Body of pancreas (tissue), 4 donors: ENCODE data around the gene ALS2CL. TPM values are rescaled to one million over a fixed set of nuclear protein-coding genes. Genes with fewer than 3 reads are reported as not detected.

ENCODE experiments used
- ATAC-seq: fragments of 150-250 bp; one replicate; pipeline ENCODE4 v1.9.1; 2016
- DNase-seq, 4 donors: peaks; one replicate each; pipeline ENCODE4 v3.0.0-alpha.2; 2019
- H3K27ac ChIP-seq, 4 donors: fragments of 200-600 bp; sonication (generic); 1 replicate in 3 of 4; 2 replicates in 1 of 4; pipeline versions ENCODE4 v1.5.1 to v1.6.1; 2016 to 2019; ENCODE audit warnings: mild to moderate bottlenecking in 1 of 4, mixed read lengths in 1 of 4, moderate library complexity in 1 of 4
- H3K27me3 ChIP-seq, 2 donors: fragments of 200-600 bp; sonication (generic); one replicate each; pipeline ENCODE4 v1.6.0; 2016; ENCODE audit warnings: mild to moderate bottlenecking in 1 of 2
- H3K36me3 ChIP-seq, 2 donors: fragments of 200-600 bp; sonication (generic); replicated peaks in 1 of 2; 2 replicates each; pipeline ENCODE4 v1.5.1; 2016; ENCODE audit warnings: low read depth in 2 of 2; ENCODE audit not compliant: insufficient read depth in 1 of 2
- H3K4me1 ChIP-seq: fragments of 200-600 bp; sonication (generic); one replicate; pipeline ENCODE4 v1.6.0; 2016
- H3K4me3 ChIP-seq, 2 donors: fragments of 200-600 bp; sonication (generic); 1 replicate in 1 of 2; 2 replicates in 1 of 2; pipeline ENCODE4 v1.5.1; 2016 to 2019
- H3K9me3 ChIP-seq, 3 donors: fragments of 200-600 bp; sonication (generic); 1 replicate in 2 of 3; 2 replicates in 1 of 3; pipeline ENCODE4 v1.5.1; 2016
- POLR2A ChIP-seq, 3 donors: fragments of 450-650 bp; IDR thresholded peaks; one replicate each; pipeline ENCODE4 v1.6.1; 2016; ENCODE audit warnings: antibody characterized with exemption in 3 of 3, mild to moderate bottlenecking in 2 of 3
- WGBS, 2 donors: methylation state at CpG; one replicate each; pipeline ENCODE4 v1.1.5; 2017; 5-methylcytosine and 5-hydroxymethylcytosine counted together
- intact Hi-C: fragments of 100-400 bp; cut with DNase I; formaldehyde crosslinking; loops from one replicate; pipeline ENCODE4 v1.15.1; 2023
- total RNA-seq, 2 donors: library from RNA; depleted of rRNA; stranded (reverse); fragments of >200 nt; gene quantifications; one replicate each; pipeline ENCODE4 v1.1.0, GENCODE V29; 2016
- TF ChIP-seq, protein P1 (sequence below), 7 experiments: fragments of 450-650 bp in 4 of 7; fragments of 200-600 bp in 3 of 7; sonication (generic) in 3 of 7; IDR thresholded peaks; one replicate each; pipeline ENCODE4 v1.5.1; 2016 to 2019; ENCODE audit warnings: antibody characterized with exemption in 7 of 7

The ALS2CL gene
- total RNA-seq, 2 donors from 2014 or later: 30.3 to 48.5 TPM

DNA sequence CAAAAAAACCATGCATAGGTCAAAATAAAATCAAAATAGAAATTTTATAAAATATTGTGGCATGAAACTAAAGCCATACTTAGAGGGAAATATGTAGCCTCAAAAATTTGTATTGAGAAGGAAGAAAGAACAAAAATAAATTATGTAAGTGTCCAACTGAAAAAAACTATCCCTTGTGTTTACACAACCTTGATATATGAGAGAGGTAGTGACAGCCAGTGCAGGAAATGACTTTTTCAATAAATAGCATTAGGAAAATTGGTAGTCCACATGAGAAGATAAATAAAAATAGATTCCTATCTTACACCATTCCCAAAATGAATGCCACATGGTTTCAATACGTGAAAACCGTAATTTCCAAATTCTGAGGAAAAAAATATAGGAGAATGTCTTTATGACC, 37.3 kb upstream of the ALS2CL start:
- Histone ChIP-seq H3K9me3 (no peaks in the 10 kb centered on the region), H3K36me3 (no peaks in the 10 kb centered on the region), H3K27me3 (no peaks in the 10 kb centered on the region), H3K4me3 (no peak overlapping the region), H3K27ac (no peak overlapping the region), H3K4me1 (peaks cover 8% of the 10 kb centered on the region)
- WGBS, 2 donors: 26 to 34% methylated on average over 2 of the region's 2 CpGs
- intact Hi-C loops: no loop called here
- DNase-seq (no peak), ATAC-seq (peak; percentile 24)
- no peak for TF ChIP-seq POLR2A (IDR thresholded peaks at IDR 0.05)
- TF ChIP-seq, protein P1, sequence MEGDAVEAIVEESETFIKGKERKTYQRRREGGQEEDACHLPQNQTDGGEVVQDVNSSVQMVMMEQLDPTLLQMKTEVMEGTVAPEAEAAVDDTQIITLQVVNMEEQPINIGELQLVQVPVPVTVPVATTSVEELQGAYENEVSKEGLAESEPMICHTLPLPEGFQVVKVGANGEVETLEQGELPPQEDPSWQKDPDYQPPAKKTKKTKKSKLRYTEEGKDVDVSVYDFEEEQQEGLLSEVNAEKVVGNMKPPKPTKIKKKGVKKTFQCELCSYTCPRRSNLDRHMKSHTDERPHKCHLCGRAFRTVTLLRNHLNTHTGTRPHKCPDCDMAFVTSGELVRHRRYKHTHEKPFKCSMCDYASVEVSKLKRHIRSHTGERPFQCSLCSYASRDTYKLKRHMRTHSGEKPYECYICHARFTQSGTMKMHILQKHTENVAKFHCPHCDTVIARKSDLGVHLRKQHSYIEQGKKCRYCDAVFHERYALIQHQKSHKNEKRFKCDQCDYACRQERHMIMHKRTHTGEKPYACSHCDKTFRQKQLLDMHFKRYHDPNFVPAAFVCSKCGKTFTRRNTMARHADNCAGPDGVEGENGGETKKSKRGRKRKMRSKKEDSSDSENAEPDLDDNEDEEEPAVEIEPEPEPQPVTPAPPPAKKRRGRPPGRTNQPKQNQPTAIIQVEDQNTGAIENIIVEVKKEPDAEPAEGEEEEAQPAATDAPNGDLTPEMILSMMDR (IDR thresholded peaks at IDR 0.05): no peak

DNA sequence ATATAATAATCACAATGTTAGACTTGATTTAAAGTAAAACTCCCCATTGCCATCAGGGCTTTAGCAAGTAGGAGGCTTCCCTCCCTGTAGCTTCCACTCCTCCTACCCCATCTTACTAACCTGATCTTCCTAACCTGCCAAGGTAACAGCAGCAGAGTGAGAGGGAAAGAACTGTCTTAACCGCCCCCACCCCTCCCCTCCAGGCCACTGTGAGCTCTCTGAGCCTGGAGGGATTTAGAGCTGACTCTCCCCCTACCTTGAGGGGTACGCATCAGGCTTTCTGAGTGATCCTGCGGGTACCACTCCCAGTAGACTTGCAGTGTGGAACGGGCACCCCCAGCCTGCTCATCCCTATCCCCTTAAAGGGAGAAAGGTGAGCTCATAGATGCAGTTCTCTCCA, 35.6 kb upstream of the ALS2CL start:
- intact Hi-C loops: no loop called here
- no peak for DNase-seq
- TF ChIP-seq, protein P1 (IDR thresholded peaks at IDR 0.05): no peak
- TF ChIP-seq POLR2A (IDR thresholded peaks at IDR 0.05): no peak
- Histone ChIP-seq H3K4me1 (peaks cover 8% of the 10 kb centered on the region), H3K4me3 (no peak overlapping the region), H3K27ac (no peak overlapping the region), H3K36me3 (no peaks in the 10 kb centered on the region), H3K9me3 (no peaks in the 10 kb centered on the region), H3K27me3 (no peaks in the 10 kb centered on the region)
- 94 to 98% methylated on average over 4 of the region's 4 CpGs for WGBS, 2 donors
- no peak for ATAC-seq

GRCh38 chr3:46725621-46726314, 32.3 kb upstream of the ALS2CL start:
- H3K4me3 ChIP-seq: no peak overlapping the region
- no peaks in the 10 kb centered on the region for H3K27me3 ChIP-seq
- no peaks in the 10 kb centered on the region for H3K36me3 ChIP-seq
- H3K9me3 ChIP-seq: no peaks in the 10 kb centered on the region
- 47 to 53% methylated on average over 6 of the region's 6 CpGs for WGBS, 2 donors
- TF ChIP-seq, protein P1 (IDR thresholded peaks at IDR 0.05): no peak
- TF ChIP-seq POLR2A (IDR thresholded peaks at IDR 0.05): no peak
- intact Hi-C loops: no loop called here
- DNase-seq (no peak), ATAC-seq (no peak)
- H3K4me1 ChIP-seq: peaks cover 4% of the 10 kb centered on the region
- H3K27ac ChIP-seq: no peak overlapping the region

DNA sequence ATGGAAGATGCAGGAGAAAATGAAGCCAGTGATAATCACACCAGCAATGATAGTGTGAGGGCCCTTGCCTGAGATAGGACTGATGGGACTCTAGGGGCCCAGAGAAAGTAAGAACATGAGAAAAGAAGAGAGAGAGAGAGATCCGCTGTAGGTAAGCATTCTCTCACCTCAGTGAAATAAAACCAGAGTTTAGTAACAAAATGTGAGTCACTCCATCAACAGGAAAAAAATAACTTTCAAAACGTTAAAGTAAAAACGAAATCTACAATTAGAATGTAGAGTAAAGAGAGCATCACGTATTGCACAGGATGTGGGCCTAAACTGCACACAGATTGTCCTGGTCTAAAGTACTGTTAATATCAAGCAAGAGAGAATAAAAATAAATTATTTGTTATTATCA, 30.9 kb upstream of the ALS2CL start:
- TF ChIP-seq, protein P1 (IDR thresholded peaks at IDR 0.05): no peak
- TF ChIP-seq POLR2A (IDR thresholded peaks at IDR 0.05): no peak
- Histone ChIP-seq H3K27me3 (no peaks in the 10 kb centered on the region), H3K4me1 (no peaks in the 10 kb centered on the region), H3K27ac (no peak overlapping the region), H3K9me3 (no peaks in the 10 kb centered on the region), H3K4me3 (no peak overlapping the region), H3K36me3 (no peaks in the 10 kb centered on the region)
- intact Hi-C loops: no loop called here
- no peak for ATAC-seq
- 70 to 73% methylated on average over 4 of the region's 4 CpGs for WGBS, 2 donors
- no peak for DNase-seq

GRCh38 chr3:46722443-46722842, 29.0 kb upstream of the ALS2CL start:
- no peaks in the 10 kb centered on the region for H3K27me3 ChIP-seq
- H3K4me1 ChIP-seq: no peaks in the 10 kb centered on the region
- intact Hi-C loops: no loop called here
- no peak overlapping the region for H3K4me3 ChIP-seq
- no peak for DNase-seq
- H3K9me3 ChIP-seq: no peaks in the 10 kb centered on the region
- no peak overlapping the region for H3K27ac ChIP-seq
- TF ChIP-seq, protein P1 (IDR thresholded peaks at IDR 0.05): no peak
- TF ChIP-seq POLR2A (IDR thresholded peaks at IDR 0.05): no peak
- WGBS, 2 donors: 77 to 85% methylated on average over 5 of the region's 5 CpGs
- no peak for ATAC-seq
- no peaks in the 10 kb centered on the region for H3K36me3 ChIP-seq
